Amniotic epithelial cell (primary cell): ENCODE measurements around the gene BRWD1.

Experiments used
- DNase-seq: peaks from one replicate; pipeline ENCODE4 v3.0.0-alpha.2; 2010; ENCODE audit warnings: low read depth

The BRWD1 gene

GRCh38 chr21:39197448-39198233, 115.8 kb downstream of the BRWD1 start:
- no peak for DNase-seq

GRCh38 chr21:39196838-39197237, 116.6 kb downstream of the BRWD1 start:
- DNase-seq: no peak

GRCh38 chr21:39196310-39196709, 117.1 kb downstream of the BRWD1 start:
- no peak for DNase-seq

GRCh38 chr21:39193380-39193779, 120.1 kb downstream of the BRWD1 start:
- DNase-seq: no peak

- DNase-seq: no peak
Measured at GRCh38 chr21:39189857-39190604, 123.4 kb downstream of the BRWD1 start.

GRCh38 chr21:39188521-39189139, 124.8 kb downstream of the BRWD1 start:
- peak; percentile 8 for DNase-seq

GRCh38 chr21:39187141-39187540, 126.3 kb downstream of the BRWD1 start:
- no peak for DNase-seq

- DNase-seq: no peak
Measured at GRCh38 chr21:39186676-39187075, 126.8 kb downstream of the BRWD1 start.

- no peak for DNase-seq
Measured at GRCh38 chr21:39185157-39185556, 128.3 kb downstream of the BRWD1 start.

- no peak for DNase-seq
Measured at GRCh38 chr21:39184050-39184980, 129.1 kb downstream of the BRWD1 start.

- peak; percentile 88 for DNase-seq
Measured at GRCh38 chr21:39183272-39184049, 130.0 kb downstream of the BRWD1 start, which contains the start of gene PSMG1. Gene PSMG1, minus strand, starts transcription at chr21:39183451. Its CDS starts 66 bp downstream, at chr21:39183385.

GRCh38 chr21:39182484-39183271, 130.8 kb downstream of the BRWD1 start:
- no peak for DNase-seq

- no peak for DNase-seq
Measured at GRCh38 chr21:39182016-39182415, 131.4 kb downstream of the BRWD1 start.

- DNase-seq: no peak
Measured at GRCh38 chr21:39181205-39181818, 132.1 kb downstream of the BRWD1 start.

- DNase-seq: no peak
Measured at GRCh38 chr21:39180429-39181019, 132.9 kb downstream of the BRWD1 start.

- DNase-seq: no peak
Measured at GRCh38 chr21:39178421-39178820, 135.0 kb downstream of the BRWD1 start.

GRCh38 chr21:39176271-39176709, 137.1 kb downstream of the BRWD1 start:
- no peak for DNase-seq

- no peak for DNase-seq
Measured at GRCh38 chr21:39175665-39176064, 137.8 kb downstream of the BRWD1 start.

GRCh38 chr21:39175154-39175553, 138.3 kb downstream of the BRWD1 start:
- peak; percentile 21 for DNase-seq
